ENCODE data around the gene EPHA5.
"Not testable (repeated sequence)": the region's sequence is repeated elsewhere in the genome, so short reads cannot be mapped to it uniquely, and the experiment has no call there.

Gene EPHA5

GRCh38 chr4:65386927-65387326, 283.4 kb downstream of the EPHA5 start:
- DNase-seq (ENCODE audit: low read depth in 3 of 3, low spot score in 1 of 3) = no peak

GRCh38 chr4:65383589-65384305, 286.5 kb downstream of the EPHA5 start:
- no peak for DNase-seq (ENCODE audit: low read depth in 3 of 3, low spot score in 1 of 3)

- no peak for DNase-seq (ENCODE audit: low read depth in 3 of 3, low spot score in 1 of 3)
Observed at GRCh38 chr4:65381648-65382047, 288.6 kb downstream of the EPHA5 start.

GRCh38 chr4:65370709-65371108, 299.6 kb downstream of the EPHA5 start:
- DNase-seq (ENCODE audit: low read depth in 3 of 3, low spot score in 1 of 3) = no peak

GRCh38 chr4:65367306-65367705, 303.0 kb downstream of the EPHA5 start:
- no peak for DNase-seq (ENCODE audit: low read depth in 3 of 3, low spot score in 1 of 3)

- no peak for DNase-seq (ENCODE audit: low read depth in 3 of 3, low spot score in 1 of 3)
Observed at GRCh38 chr4:65358914-65359313, 311.4 kb downstream of the EPHA5 start.

- no peak for DNase-seq (ENCODE audit: low read depth in 3 of 3, low spot score in 1 of 3)
Observed at GRCh38 chr4:65353098-65353497, 317.2 kb downstream of the EPHA5 start.

- DNase-seq (ENCODE audit: low read depth in 3 of 3, low spot score in 1 of 3) = no peak
Observed at GRCh38 chr4:65344278-65344825, 325.9 kb downstream of the EPHA5 start.

GRCh38 chr4:65343342-65343741, 326.9 kb downstream of the EPHA5 start:
- DNase-seq (ENCODE audit: low read depth in 3 of 3, low spot score in 1 of 3) = no peak

- DNase-seq (ENCODE audit: low read depth in 3 of 3, low spot score in 1 of 3) = no peak
Observed at GRCh38 chr4:65341557-65341956, 328.7 kb downstream of the EPHA5 start.

- DNase-seq (ENCODE audit: low read depth in 3 of 3, low spot score in 1 of 3) = no peak
Observed at GRCh38 chr4:65340382-65341109, 329.7 kb downstream of the EPHA5 start.

- no peak for DNase-seq (ENCODE audit: low read depth in 3 of 3, low spot score in 1 of 3)
Observed at GRCh38 chr4:65337371-65337770, 332.9 kb downstream of the EPHA5 start.

GRCh38 chr4:65336465-65336864, 333.8 kb downstream of the EPHA5 start:
- DNase-seq (ENCODE audit: low read depth in 3 of 3, low spot score in 1 of 3) = no peak

GRCh38 chr4:65316534-65316933, 353.8 kb downstream of the EPHA5 start:
- DNase-seq (ENCODE audit: low read depth in 3 of 3, low spot score in 1 of 3) = no peak

GRCh38 chr4:65311120-65311519, 359.2 kb downstream of the EPHA5 start:
- DNase-seq (ENCODE audit: low read depth in 3 of 3, low spot score in 1 of 3) = no peak

- no peak for DNase-seq (ENCODE audit: low read depth in 3 of 3, low spot score in 1 of 3)
Observed at GRCh38 chr4:65310586-65310985, 359.7 kb downstream of the EPHA5 start.

- DNase-seq (ENCODE audit: low read depth in 3 of 3, low spot score in 1 of 3) = not testable (repeated sequence)
Observed at GRCh38 chr4:65308626-65309025, 361.7 kb downstream of the EPHA5 start.

- DNase-seq (ENCODE audit: low read depth in 3 of 3, low spot score in 1 of 3) = no peak
Observed at GRCh38 chr4:65302145-65302544, 368.1 kb downstream of the EPHA5 start.

GRCh38 chr4:65296246-65296645, 374.0 kb downstream of the EPHA5 start:
- DNase-seq (ENCODE audit: low read depth in 3 of 3, low spot score in 1 of 3) = no peak

GRCh38 chr4:65287071-65287470, 383.2 kb downstream of the EPHA5 start:
- DNase-seq (ENCODE audit: low read depth in 3 of 3, low spot score in 1 of 3) = no peak

Measured in stimulated activated CD4-positive, alpha-beta T cell treated with anti-CD3 and anti-CD28 coated beads, TNF-alpha, amount 100 ng/mL, for 1 hour (primary cell).